H1 (cell line): Measurements from ENCODE around the gene HTR4. TPM values are rescaled to one million over a fixed set of nuclear protein-coding genes. Genes with fewer than 3 reads are reported as not detected.

Source experiments
- CTCF ChIA-PET: fragments of 300-600 bp; sonication (Branson Sonifier 250); formaldehyde crosslinking; loops from one replicate; lab custom pipeline; 2021; ENCODE audit not compliant: partially characterized antibody; lab: Charles Lee
- POLR2A ChIA-PET: fragments of 300-600 bp; sonication (Branson Sonifier 250); formaldehyde crosslinking; loops from one replicate; lab custom pipeline; 2021; ENCODE audit warnings: inconsistent platforms; ENCODE audit not compliant: partially characterized antibody; lab: Charles Lee
- DNase-seq, 2 experiments: peaks; one replicate each; pipeline versions ENCODE4 v3.0.0 to v3.0.0-alpha.2; 2010 to 2022; ENCODE audit warnings: low spot score in 2 of 2, low read depth in 1 of 2, mixed read lengths in 1 of 2
- FAIRE-seq: peaks from 2 replicates; lab custom pipeline; 2011; peaks lifted over from hg19 to GRCh38; lab: Jason Lieb, UNC
- H2AFZ ChIP-seq: 2 replicates; pipeline ENCODE4 v1.8.1; 2012; ENCODE audit warnings: low read length, inconsistent platforms
- H2AK5ac ChIP-seq: 2 replicates; pipeline ENCODE4 v1.6.1; 2013; ENCODE audit warnings: low read depth, low read length
- H2BK120ac ChIP-seq: replicated peaks from 2 replicates; pipeline ENCODE3; 2013; ENCODE audit warnings: low read depth, low read length, inconsistent platforms
- H2BK12ac ChIP-seq: 2 replicates; pipeline ENCODE4 v1.6.1; 2013; ENCODE audit warnings: low read depth, low read length
- H2BK15ac ChIP-seq: 2 replicates; pipeline ENCODE4 v1.6.1; 2013; ENCODE audit warnings: low read length
- H2BK20ac ChIP-seq: 2 replicates; pipeline ENCODE4 v1.6.1; 2013; ENCODE audit warnings: low read length
- H2BK5ac ChIP-seq: 2 replicates; pipeline ENCODE4 v1.6.1; 2013; ENCODE audit warnings: low read depth, low read length
- H3K14ac ChIP-seq: 2 replicates; pipeline ENCODE4 v1.6.1; 2013; ENCODE audit warnings: inconsistent platforms; ENCODE audit not compliant: insufficient read length
- H3K18ac ChIP-seq: 2 replicates; pipeline ENCODE4 v1.6.1; 2013; ENCODE audit warnings: low read length; ENCODE audit errors: extremely low read depth
- H3K23ac ChIP-seq: 2 replicates; pipeline ENCODE4 v1.6.1; 2013; ENCODE audit warnings: inconsistent platforms; ENCODE audit not compliant: insufficient read length
- H3K23me2 ChIP-seq: 2 replicates; pipeline ENCODE4 v1.6.1; 2013; ENCODE audit warnings: low read depth, low read length
- H3K27ac ChIP-seq: 2 replicates; pipeline ENCODE4 v1.6.1; 2011; ENCODE audit warnings: low read depth, low read length, inconsistent platforms
- H3K27me3 ChIP-seq, 4 experiments: replicated peaks in 1 of 4; 1 replicate in 1 of 4; 2 replicates in 3 of 4; pipeline versions ENCODE4 v1.6.1 to v1.8.1; 2011 to 2013; ENCODE audit warnings: low read length in 3 of 4, mild to moderate bottlenecking in 3 of 4, inconsistent platforms in 2 of 4, mixed read lengths in 2 of 4, moderate library complexity in 1 of 4; ENCODE audit not compliant: control insufficient read depth in 3 of 4, insufficient read depth in 3 of 4; ENCODE audit errors: extremely low read depth in 1 of 4
- H3K36me3 ChIP-seq, 4 experiments: 2 replicates each; pipeline versions ENCODE4 v1.6.1 to v1.8.1; 2011 to 2013; ENCODE audit warnings: mild to moderate bottlenecking in 4 of 4, low read length in 3 of 4, moderate library complexity in 2 of 4, control low read depth in 1 of 4, inconsistent platforms in 1 of 4; ENCODE audit not compliant: insufficient read depth in 4 of 4, control insufficient read depth in 2 of 4
- H3K4ac ChIP-seq: replicated peaks from 2 replicates; pipeline ENCODE3; 2013; ENCODE audit warnings: low read length, low read depth, mixed read lengths, inconsistent platforms; ENCODE audit not compliant: insufficient read length
- H3K4me1 ChIP-seq, 4 experiments: replicated peaks in 1 of 4; 1 replicate in 1 of 4; 2 replicates in 3 of 4; pipeline versions ENCODE4 v1.6.1 to v1.8.1; 2011 to 2013; ENCODE audit warnings: low read length in 3 of 4, inconsistent platforms in 2 of 4, mixed read lengths in 1 of 4; ENCODE audit not compliant: insufficient read depth in 4 of 4, control insufficient read depth in 3 of 4
- H3K4me2 ChIP-seq, 2 experiments: 2 replicates each; pipeline versions ENCODE4 v1.6.1 to v1.8.1; 2011 to 2013; ENCODE audit warnings: low read depth in 2 of 2, low read length in 2 of 2, control low read depth in 1 of 2, inconsistent platforms in 1 of 2, mild to moderate bottlenecking in 1 of 2; ENCODE audit not compliant: insufficient read depth in 1 of 2
- H3K4me3 ChIP-seq, 4 experiments: fragments of 200-600, 300-600 bp in 1 of 4; sonication (generic), shearing (Covaris generic), sonication (Bioruptor Twin) in 1 of 4; 2 replicates each; pipeline versions ENCODE4 v1.5.1 to v1.8.1; 2011 to 2016; ENCODE audit warnings: low read length in 4 of 4, low read depth in 3 of 4, control low read depth in 2 of 4, inconsistent platforms in 2 of 4, mild to moderate bottlenecking in 2 of 4, mixed read lengths in 1 of 4, moderate library complexity in 1 of 4; ENCODE audit not compliant: insufficient read depth in 2 of 4; ENCODE audit errors: extremely low read depth in 1 of 4
- H3K56ac ChIP-seq: replicated peaks from 2 replicates; pipeline ENCODE3; 2013; ENCODE audit warnings: low read depth, mild to moderate bottlenecking, mixed read lengths, low read length, inconsistent platforms; ENCODE audit not compliant: insufficient read length
- H3K79me1 ChIP-seq: 2 replicates; pipeline ENCODE4 v1.6.1; 2013; ENCODE audit warnings: low read depth, low read length, control low read depth
- H3K79me2 ChIP-seq, 2 experiments: 2 replicates each; pipeline versions ENCODE4 v1.6.1 to v1.8.1; 2012 to 2013; ENCODE audit warnings: low read length in 2 of 2, mild to moderate bottlenecking in 2 of 2, inconsistent platforms in 1 of 2; ENCODE audit not compliant: insufficient read depth in 2 of 2, control insufficient read depth in 1 of 2
- H3K9ac ChIP-seq, 4 experiments: replicated peaks in 1 of 4; 1 replicate in 1 of 4; 2 replicates in 3 of 4; pipeline versions ENCODE4 v1.6.1 to v1.8.1; 2011 to 2013; ENCODE audit warnings: low read depth in 3 of 4, low read length in 3 of 4, control low read depth in 2 of 4, mild to moderate bottlenecking in 2 of 4, moderate library complexity in 2 of 4, inconsistent platforms in 1 of 4; ENCODE audit errors: extremely low read depth in 1 of 4
- H3K9me3 ChIP-seq, 2 experiments: 2 replicates each; pipeline versions ENCODE4 v1.6.1 to v1.8.1; 2012 to 2013; ENCODE audit warnings: mild to moderate bottlenecking in 2 of 2, moderate library complexity in 2 of 2, control low read depth in 1 of 2, inconsistent platforms in 1 of 2, low read depth in 1 of 2, low read length in 1 of 2, mixed read lengths in 1 of 2; ENCODE audit not compliant: insufficient read depth in 2 of 2
- H4K20me1 ChIP-seq, 2 experiments: replicated peaks in 1 of 2; 2 replicates each; pipeline versions ENCODE3 to v1.8.1; 2011 to 2013; ENCODE audit warnings: inconsistent platforms in 2 of 2, low read length in 2 of 2, mild to moderate bottlenecking in 1 of 2; ENCODE audit not compliant: insufficient read depth in 2 of 2, control insufficient read depth in 1 of 2
- H4K5ac ChIP-seq: 2 replicates; pipeline ENCODE4 v1.6.1; 2013; ENCODE audit warnings: low read length, low read depth, mixed read lengths, inconsistent platforms; ENCODE audit not compliant: insufficient read length
- H4K8ac ChIP-seq: 2 replicates; pipeline ENCODE4 v1.8.0; 2013; ENCODE audit warnings: mild to moderate bottlenecking, moderate library complexity, low read length, inconsistent platforms; ENCODE audit not compliant: insufficient read depth; ENCODE audit errors: extremely low read depth
- H4K91ac ChIP-seq: replicated peaks from 2 replicates; pipeline ENCODE3; 2013; ENCODE audit warnings: low read length, mixed read lengths, inconsistent platforms; ENCODE audit not compliant: insufficient read length
- BCL11A ChIP-seq, 2 experiments: IDR thresholded peaks; one replicate each; pipeline ENCODE4 v1.6.1; 2011; ENCODE audit warnings: low read depth in 2 of 2, low read length in 2 of 2, mild to moderate bottlenecking in 2 of 2
- RBBP5 ChIP-seq: IDR thresholded peaks from 2 replicates; pipeline ENCODE4 v1.7.1; 2012; ENCODE audit warnings: low read depth, mild to moderate bottlenecking, inconsistent platforms, low read length, moderate library complexity, borderline replicate concordance
- RFX5 ChIP-seq: IDR thresholded peaks from 2 replicates; pipeline ENCODE4 v1.6.1; 2011; ENCODE audit warnings: low read depth, low read length, improper control_type of control experiment, borderline replicate concordance
- RNF2 ChIP-seq: fragments of 200-900, 300-1000 bp; sonication (generic); IDR thresholded peaks from 2 replicates; pipeline ENCODE4 v1.7.1; 2016; ENCODE audit warnings: borderline replicate concordance, low read depth, mild to moderate bottlenecking, antibody characterized with exemption, low read length; ENCODE audit not compliant: poor library complexity, severe bottlenecking; ENCODE audit errors: missing control alignments
- SP1 ChIP-seq: IDR thresholded peaks from 2 replicates; pipeline ENCODE4 v1.6.1; 2011; ENCODE audit warnings: low read depth, low read length
- TBP ChIP-seq: IDR thresholded peaks from 2 replicates; pipeline ENCODE4 v1.6.1; 2011; ENCODE audit warnings: low read depth, low read length, improper control_type of control experiment
- WGBS, 2 experiments: shearing (Covaris generic) in 1 of 2; methylation state at CpG; one replicate each; pipeline versions ENCODE4 v1.1.6 to v1.1.7; 2013 to 2015; ENCODE audit warnings: low lambda C conversion rate in 2 of 2, mixed read lengths in 2 of 2, inconsistent platforms in 1 of 2, low coverage in 1 of 2, missing lambda C conversion rate in 1 of 2; ENCODE audit not compliant: insufficient replicate concordance in 2 of 2, insufficient coverage in 1 of 2, insufficient read length in 1 of 2; ENCODE audit errors: extremely low coverage in 1 of 2, missing lambda C conversion rate in 1 of 2; 5-methylcytosine and 5-hydroxymethylcytosine counted together
- polyA plus RNA-seq, 7 experiments: library from polyadenylated mRNA; depleted of rRNA in 3 of 7; stranded (reverse) in 5 of 7; unstranded in 2 of 7; fragments of >200 nt in 5 of 7; fragments of 200-250 nt in 2 of 7; gene quantifications; 1 replicate in 5 of 7; 2 replicates in 1 of 7; 4 replicates in 1 of 7; pipeline versions ENCODE4 v1.2.1 to v1.2.3, GENCODE V29; 2011 to 2013; ENCODE audit warnings: missing spikeins in 2 of 7, mixed read lengths in 2 of 7
- total RNA-seq: library from RNA; stranded (reverse); fragmentation: NEBNext Ultra II Directional; extraction: Animal tissue kit (Norgen Biotek cat#: 25700); gene quantifications from 2 replicates; pipeline ENCODE4 v1.2.1, GENCODE V29; 2021
- TF ChIP-seq, protein P1 (sequence below): IDR thresholded peaks from 2 replicates; pipeline ENCODE4 v1.6.1; 2012; ENCODE audit warnings: low read length, inconsistent platforms

HTR4 gene
- total and polyA plus RNA-seq, 2 of the 8 experiments (the other 6 are each of a cell fraction or from before 2014, with no cell fraction given) = not detected

DNA sequence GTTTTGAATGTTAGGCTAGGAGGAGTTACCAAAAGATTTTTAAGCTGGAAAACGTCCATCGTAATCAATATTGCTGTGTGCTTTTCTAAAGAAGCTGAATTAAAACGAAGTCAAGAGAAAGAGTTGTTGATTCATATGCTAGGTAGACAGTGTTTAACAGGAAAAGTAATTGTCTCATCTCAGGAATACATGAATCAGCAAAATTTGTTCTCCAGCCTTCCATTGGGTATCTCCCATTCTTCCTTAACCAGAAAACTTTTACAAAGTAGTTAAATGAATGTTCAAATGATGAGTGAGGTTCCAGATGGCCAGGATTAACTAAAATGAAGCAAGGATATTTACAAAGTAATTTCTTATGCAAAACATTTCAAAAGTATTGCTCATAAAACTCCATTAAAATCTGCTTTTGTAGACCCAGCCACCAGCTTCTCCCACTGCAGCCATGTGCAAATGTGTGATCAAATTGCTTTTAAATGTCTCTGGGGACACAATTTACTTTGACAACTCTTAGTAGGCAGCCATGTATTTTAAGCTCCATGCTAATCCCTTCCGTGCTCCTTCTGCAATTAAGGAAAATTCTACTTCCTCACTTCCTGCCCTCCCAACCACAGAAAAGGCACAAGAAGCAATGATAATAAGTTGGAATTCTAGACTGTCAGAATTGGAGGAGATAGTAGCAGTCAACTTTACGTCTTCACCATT lies 121.2 kb downstream of the HTR4 start:
- H4K5ac ChIP-seq = no peak overlapping the region
- H3K23ac ChIP-seq = no peak overlapping the region
- H3K4me3 ChIP-seq = no peak overlapping the region
- no peak overlapping the region for H3K4me2 ChIP-seq
- no peak overlapping the region for H3K14ac ChIP-seq
- ChIA-PET CTCF (no interaction called here), POLR2A (no interaction called here)
- no peaks in the 10 kb centered on the region for H3K79me2 ChIP-seq
- no peak overlapping the region for H2BK120ac ChIP-seq
- H2AK5ac ChIP-seq = no peak overlapping the region
- H3K79me1 ChIP-seq = no peaks in the 10 kb centered on the region
- no peaks in the 10 kb centered on the region; a peak in 1 of 7 replicates for H3K27me3 ChIP-seq
- H3K23me2 ChIP-seq = no peaks in the 10 kb centered on the region
- no peak overlapping the region for H2AFZ ChIP-seq
- no peak overlapping the region for H3K4ac ChIP-seq
- H2BK12ac ChIP-seq = no peak overlapping the region
- no peak overlapping the region for H2BK5ac ChIP-seq
- no peak overlapping the region for H3K27ac ChIP-seq
- no peak overlapping the region for H4K8ac ChIP-seq
- H3K18ac ChIP-seq = no peak overlapping the region
- no peaks in the 10 kb centered on the region for H3K36me3 ChIP-seq
- no peak overlapping the region for H2BK15ac ChIP-seq
- H3K9me3 ChIP-seq = peaks cover 17 to 19% of the 10 kb centered on the region in 2 experiments
- no peak overlapping the region for H3K9ac ChIP-seq
- WGBS, 2 experiments = 93% methylated on average over 5 of the region's 5 CpGs; no CpG with 5 or more reads in 1 of the 2 experiments
- no peaks in the 10 kb centered on the region for H3K4me1 ChIP-seq
- no peak overlapping the region for H3K56ac ChIP-seq
- DNase-seq (no peak), FAIRE-seq (no peak)
- H2BK20ac ChIP-seq = no peak overlapping the region
- no peak overlapping the region for H4K91ac ChIP-seq
- no peaks in the 10 kb centered on the region for H4K20me1 ChIP-seq
- TF ChIP-seq RFX5 = no peak
- TF ChIP-seq SP1 = no peak
- no peak for TF ChIP-seq TBP
- no peak for TF ChIP-seq RBBP5
- TF ChIP-seq, protein P1, sequence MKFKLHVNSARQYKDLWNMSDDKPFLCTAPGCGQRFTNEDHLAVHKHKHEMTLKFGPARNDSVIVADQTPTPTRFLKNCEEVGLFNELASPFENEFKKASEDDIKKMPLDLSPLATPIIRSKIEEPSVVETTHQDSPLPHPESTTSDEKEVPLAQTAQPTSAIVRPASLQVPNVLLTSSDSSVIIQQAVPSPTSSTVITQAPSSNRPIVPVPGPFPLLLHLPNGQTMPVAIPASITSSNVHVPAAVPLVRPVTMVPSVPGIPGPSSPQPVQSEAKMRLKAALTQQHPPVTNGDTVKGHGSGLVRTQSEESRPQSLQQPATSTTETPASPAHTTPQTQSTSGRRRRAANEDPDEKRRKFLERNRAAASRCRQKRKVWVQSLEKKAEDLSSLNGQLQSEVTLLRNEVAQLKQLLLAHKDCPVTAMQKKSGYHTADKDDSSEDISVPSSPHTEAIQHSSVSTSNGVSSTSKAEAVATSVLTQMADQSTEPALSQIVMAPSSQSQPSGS = no peak
- TF ChIP-seq RNF2 = no peak
- no peak for TF ChIP-seq BCL11A (IDR thresholded peaks at IDR 0.05; ENCODE audit: low read depth in 2 of 2, low read length in 2 of 2)
